C4-2B (cell line): ENCODE data around the gene ATXN2L.

Experiments used
- CTCF ChIP-seq: fragments of 450-650 bp; conservative IDR thresholded peaks from 2 replicates; pipeline ENCODE4 v1.5.1; 2017; ENCODE audit warnings: mild to moderate bottlenecking
- ZFX ChIP-seq: fragments of 450-650 bp; IDR thresholded peaks from 2 replicates; pipeline ENCODE4 v1.6.1; 2017

- no peak for TF ChIP-seq CTCF
- TF ChIP-seq ZFX, result no peak
These were observed 15.1 kb downstream of the ATXN2L start for GRCh38 chr16:28837672-28838557.
